AG04450 (cell line): Measurements from ENCODE around the gene VPS41. TPM values are rescaled to one million over a fixed set of nuclear protein-coding genes. Genes with fewer than 3 reads are reported as not detected.

Experiments
- CTCF ChIA-PET: fragments of 300-600, 350-600 bp; formaldehyde crosslinking; extraction: SDS; loops from one replicate; lab custom pipeline; 2022; ENCODE audit warnings: antibody characterized with exemption, inconsistent platforms; lab: Charles Lee
- POLR2A ChIA-PET: fragments of 350-600 bp; formaldehyde crosslinking; extraction: SDS; loops from one replicate; lab custom pipeline; 2021; ENCODE audit warnings: antibody characterized with exemption, inconsistent platforms; lab: Yijun Ruan, JAX
- DNase-seq: peaks from one replicate; pipeline ENCODE4 v3.0.0-alpha.2; 2011; ENCODE audit warnings: low read depth, low spot score
- H3K27ac ChIP-seq: one replicate; pipeline ENCODE4 v1.5.1; 2012; ENCODE audit warnings: low read depth, low read length, control low read depth
- H3K27me3 ChIP-seq: one replicate; pipeline ENCODE4 v1.6.0; 2012; ENCODE audit warnings: low read length; ENCODE audit not compliant: control insufficient read depth, insufficient read depth
- H3K4me3 ChIP-seq: 2 replicates; pipeline ENCODE4 v1.5.1; 2011; ENCODE audit warnings: mild to moderate bottlenecking, low read depth, low read length, control low read depth
- H3K9me3 ChIP-seq: 2 replicates; pipeline ENCODE4 v1.5.1; 2012; ENCODE audit warnings: low read length; ENCODE audit not compliant: control insufficient read depth, insufficient read depth
- CTCF ChIP-seq: IDR thresholded peaks from 2 replicates; pipeline ENCODE4 v1.5.1; 2011; ENCODE audit warnings: low read depth, low read length, control low read depth, inconsistent platforms
- polyA plus RNA-seq: library from polyadenylated mRNA; depleted of rRNA; stranded (reverse); fragments of >200 nt; gene quantifications from 2 replicates; pipeline ENCODE4 v1.2.3, GENCODE V29; 2011

The VPS41 gene
- polyA plus RNA-seq, 1 experiment = 67.1 TPM

DNA sequence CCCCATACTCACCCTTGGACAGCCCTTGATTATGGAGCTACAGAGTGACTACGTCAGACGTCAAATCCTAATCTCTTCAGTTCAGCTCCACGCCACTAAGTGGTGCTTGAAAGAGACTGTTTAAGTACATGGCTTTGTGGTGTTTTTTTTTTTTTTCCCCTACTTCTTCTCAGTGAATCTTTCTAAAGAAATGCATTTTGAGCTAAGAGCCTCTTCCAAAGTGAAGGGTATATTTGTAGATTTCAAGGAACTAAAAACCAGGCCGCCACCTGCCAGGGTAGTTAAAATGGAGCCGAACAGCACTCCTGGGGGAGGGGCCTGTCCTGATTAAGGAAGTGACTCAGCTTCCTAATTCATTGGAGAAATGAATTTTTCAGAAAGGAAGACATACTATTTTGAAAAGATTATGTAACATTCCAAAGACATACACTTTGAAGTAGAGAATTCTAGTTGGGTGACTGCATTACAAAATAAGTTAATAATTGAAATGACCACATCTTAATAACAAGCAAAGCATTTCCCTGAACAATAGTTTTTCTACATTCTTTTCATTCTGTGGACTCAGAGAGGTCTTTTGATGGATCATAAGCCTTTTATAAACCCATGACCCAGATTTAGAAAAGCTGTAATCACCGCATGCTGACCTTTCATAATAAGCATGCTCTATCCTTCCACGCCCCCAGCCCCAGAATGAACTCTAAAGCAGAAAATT is 20.6 kb upstream of the VPS41 start:
- ChIA-PET CTCF (interaction anchor here (0.9 to 1.6 kb wide), 2 partner anchors 56 to 132 kb away, joined by 3 to 4 read pairs; no protein-coding TSS in a partner anchor), POLR2A (no interaction called here)
- DNase-seq = no peak
- H3K4me3 ChIP-seq = no peak overlapping the region
- peaks cover 3% of the 10 kb centered on the region for H3K27me3 ChIP-seq
- no peaks in the 10 kb centered on the region for H3K9me3 ChIP-seq
- no peak for TF ChIP-seq CTCF
- H3K27ac ChIP-seq = no peak overlapping the region

GRCh38 chr7:38928506-38928905 is 19.5 kb upstream of the VPS41 start:
- ChIA-PET POLR2A (no interaction called here), CTCF (no interaction called here)
- no peak for DNase-seq
- H3K9me3 ChIP-seq = no peaks in the 10 kb centered on the region
- H3K4me3 ChIP-seq = no peak overlapping the region
- TF ChIP-seq CTCF = no peak
- H3K27me3 ChIP-seq = peaks cover 3% of the 10 kb centered on the region
- no peak overlapping the region for H3K27ac ChIP-seq

- H3K27ac ChIP-seq = no peak overlapping the region
- no peaks in the 10 kb centered on the region for H3K9me3 ChIP-seq
- no peak for DNase-seq
- H3K27me3 ChIP-seq = peaks cover 3% of the 10 kb centered on the region
- H3K4me3 ChIP-seq = no peak overlapping the region
- CTCF ChIA-PET = no interaction called here
- no peak for TF ChIP-seq CTCF
- POLR2A ChIA-PET = no interaction called here
These were observed 18.8 kb upstream of the VPS41 start for GRCh38 chr7:38927751-38928150.

DNA sequence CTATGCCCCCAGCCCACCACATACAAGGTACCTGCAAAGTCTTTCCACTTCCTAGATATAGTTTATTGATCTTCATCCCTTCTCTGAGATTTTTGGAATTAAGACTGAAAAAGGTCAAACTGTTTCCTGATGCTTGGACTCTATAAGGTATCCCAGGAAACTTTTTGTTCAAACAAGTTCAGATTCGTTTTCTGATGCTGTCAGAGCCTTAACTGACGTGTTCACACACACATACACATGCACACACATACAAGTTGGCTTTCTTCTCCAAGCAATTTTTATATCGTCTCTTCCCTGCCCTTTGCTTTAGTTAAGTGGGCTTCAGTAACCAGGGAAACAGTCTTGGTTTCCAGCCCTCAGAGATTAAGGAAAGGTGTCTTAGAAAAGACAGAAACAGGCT is 11.7 kb upstream of the VPS41 start:
- DNase-seq = no peak

More for the DNA sequence above, 11.7 kb upstream of the VPS41 start:
- POLR2A ChIA-PET = no interaction called here
- CTCF ChIA-PET = no interaction called here
- no peak overlapping the region for H3K4me3 ChIP-seq
- H3K27ac ChIP-seq = no peak overlapping the region
- no peak for TF ChIP-seq CTCF
- no peaks in the 10 kb centered on the region for H3K27me3 ChIP-seq
- H3K9me3 ChIP-seq = no peaks in the 10 kb centered on the region
